ENCODE results near the gene CDC7.

- TF ChIP-seq CTCF (conservative IDR thresholded peaks at IDR 0.05; ENCODE audit: low read length) (no peak), EZH2phosphoT487 (IDR thresholded peaks at IDR 0.05; ENCODE audit: borderline replicate concordance, low read depth, low read length) (no peak)
Measured at GRCh38 chr1:91548376-91549040, 47.9 kb downstream of the CDC7 start.

Data from OCI-LY7 (cell line).